ENCODE measurements around the gene FSHR. TPM values are rescaled to one million over a fixed set of nuclear protein-coding genes. Genes with fewer than 3 reads are reported as not detected.

FSHR gene
- total RNA-seq, 2 donors from 2014 or later = not detected

DNA sequence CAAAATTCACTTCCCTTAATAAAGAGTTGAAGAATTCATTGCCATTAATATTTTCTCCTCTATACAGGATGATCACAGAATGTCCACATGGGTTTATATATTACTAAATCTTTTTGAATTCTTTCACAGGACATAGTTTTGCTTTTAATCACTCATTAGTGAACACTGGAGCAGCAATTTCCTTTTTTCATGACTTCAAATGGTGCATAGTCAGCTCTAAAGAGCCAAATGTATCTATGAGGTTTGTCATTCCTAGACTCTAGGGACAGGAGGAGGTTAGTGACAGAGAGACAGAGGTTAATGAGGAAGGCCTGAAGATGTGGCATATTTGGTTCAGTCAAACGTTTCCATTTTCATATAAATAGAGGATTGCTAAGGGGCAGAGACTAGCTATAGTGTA, 111.8 kb downstream of the FSHR start:
- no peak for DNase-seq
- no peak for ATAC-seq
- intact Hi-C loops (cut with DNase I, micrococcal nuclease) = no loop called here

DNA sequence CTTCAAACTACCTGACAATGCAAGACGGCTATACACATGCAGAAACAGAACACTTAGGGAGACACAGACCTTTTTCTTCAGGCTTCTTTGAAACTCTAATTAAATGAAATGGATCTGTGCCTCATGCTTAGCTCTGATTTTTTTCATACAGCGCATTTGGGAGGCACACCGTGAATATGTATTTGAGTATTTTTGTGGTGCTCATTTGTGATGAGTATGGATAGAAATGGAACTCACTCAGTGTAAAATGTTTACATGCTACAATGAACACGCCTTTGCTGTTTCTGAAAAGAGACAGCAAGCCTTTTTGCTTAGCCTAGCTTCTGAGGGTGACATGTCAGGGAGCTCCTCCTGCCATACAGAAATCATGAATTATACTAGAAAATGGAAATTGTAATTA, 113.3 kb downstream of the FSHR start:
- ATAC-seq (no peak), DNase-seq (no peak)

DNA sequence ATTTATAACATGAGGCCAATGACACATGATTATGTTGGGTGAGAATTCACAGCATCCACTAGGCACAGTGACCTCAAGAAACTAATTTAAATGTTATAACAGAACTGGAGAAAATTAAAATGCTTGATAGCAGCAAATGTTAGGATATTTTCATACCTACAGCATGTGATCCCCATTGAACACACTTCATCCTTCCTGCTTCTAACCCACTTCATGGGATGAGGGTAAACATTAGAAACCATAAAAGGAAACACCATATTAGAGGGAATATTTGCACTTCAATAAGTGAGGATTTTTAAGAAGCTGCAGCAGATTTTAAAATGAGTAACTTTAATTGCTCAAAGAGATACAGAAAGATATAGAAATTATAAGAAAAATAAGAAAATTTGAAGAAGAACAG, 117.1 kb downstream of the FSHR start:
- no peak for DNase-seq
- intact Hi-C loops (cut with DNase I, micrococcal nuclease) = no loop called here
- no peak for ATAC-seq

More for the DNA sequence above, 113.3 kb downstream of the FSHR start:
- intact Hi-C loops (cut with DNase I, micrococcal nuclease) = no loop called here

DNA sequence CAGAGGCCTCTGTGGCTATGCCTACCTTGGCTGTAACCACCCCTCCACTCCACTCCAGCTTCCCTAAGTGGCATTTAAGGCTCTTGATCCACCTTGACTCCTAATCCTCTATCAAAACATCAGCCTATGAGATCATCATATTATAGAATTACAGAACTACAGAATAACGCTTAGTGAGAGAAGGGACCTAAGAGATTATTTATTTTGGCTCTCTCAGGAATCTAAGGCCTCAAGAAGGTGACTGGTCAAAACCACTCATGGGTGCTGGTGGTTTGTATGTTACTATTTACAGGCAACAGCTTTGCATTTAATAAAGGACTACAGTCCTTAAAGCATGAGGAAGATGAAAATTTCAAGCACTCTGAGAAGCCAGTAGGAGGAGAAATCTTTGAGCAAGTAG, 118.8 kb downstream of the FSHR start:
- ATAC-seq = no peak
- intact Hi-C loops (cut with DNase I, micrococcal nuclease) = no loop called here
- DNase-seq = no peak

DNA sequence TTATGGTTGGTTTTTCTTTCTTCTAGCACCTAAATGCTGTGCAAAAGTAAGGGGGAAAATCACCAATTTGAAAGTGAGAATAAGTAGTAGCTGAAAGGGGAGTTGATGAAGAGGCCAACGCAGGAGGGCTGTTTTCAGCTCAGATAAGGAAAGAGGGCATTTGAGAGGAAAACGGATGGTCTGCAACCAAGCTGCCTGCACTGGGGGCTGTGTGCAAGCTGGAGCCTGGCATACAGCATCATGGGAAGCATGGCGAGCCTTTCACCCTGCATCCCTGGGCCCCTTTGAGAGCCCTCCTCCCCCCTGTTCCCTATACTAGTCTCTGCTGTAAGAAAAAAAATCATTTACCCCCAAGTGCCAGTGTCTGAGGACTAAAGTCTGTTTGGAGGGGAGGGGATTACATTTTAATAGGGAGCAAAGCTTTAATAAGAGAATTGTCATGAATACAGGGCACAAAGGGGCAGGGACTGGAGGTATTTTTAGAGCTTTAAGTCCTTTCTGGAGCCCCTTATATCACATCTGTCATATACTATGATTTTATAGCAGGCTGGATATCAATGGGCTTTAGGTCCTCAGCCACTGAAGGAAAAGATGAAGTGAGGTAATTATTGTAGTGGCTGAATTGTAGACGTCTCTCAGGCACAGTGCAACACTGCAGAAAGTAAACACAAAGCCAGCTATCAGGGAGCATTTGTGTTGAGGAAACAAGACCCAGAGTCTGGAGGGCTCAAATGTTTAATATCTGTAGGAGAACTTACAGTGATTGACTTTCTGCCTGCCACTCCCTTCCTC, 120.7 kb downstream of the FSHR start:
- DNase-seq (no peak), ATAC-seq (no peak)
- intact Hi-C loops (cut with DNase I, micrococcal nuclease) = no loop called here

DNA sequence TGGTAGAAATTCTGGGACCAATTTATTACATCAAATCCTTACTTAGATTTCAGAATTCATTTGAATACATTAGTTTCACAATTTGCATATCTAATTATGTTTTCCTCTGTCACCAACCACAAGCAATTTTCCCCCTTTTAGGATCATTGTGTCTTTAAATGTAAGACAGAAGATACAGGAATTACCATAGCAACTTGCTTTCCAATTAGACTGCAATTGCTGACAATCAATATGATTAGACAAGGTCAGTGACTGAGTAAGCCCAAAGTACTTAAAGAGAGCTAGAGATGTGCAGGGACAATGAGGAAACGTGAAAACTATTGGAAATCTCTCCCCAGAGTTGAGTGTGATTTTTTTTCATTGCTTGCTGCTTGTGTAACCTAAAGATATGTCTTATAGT, 121.4 kb downstream of the FSHR start:
- ATAC-seq = no peak
- intact Hi-C loops (cut with DNase I, micrococcal nuclease) = no loop called here
- DNase-seq = no peak

DNA sequence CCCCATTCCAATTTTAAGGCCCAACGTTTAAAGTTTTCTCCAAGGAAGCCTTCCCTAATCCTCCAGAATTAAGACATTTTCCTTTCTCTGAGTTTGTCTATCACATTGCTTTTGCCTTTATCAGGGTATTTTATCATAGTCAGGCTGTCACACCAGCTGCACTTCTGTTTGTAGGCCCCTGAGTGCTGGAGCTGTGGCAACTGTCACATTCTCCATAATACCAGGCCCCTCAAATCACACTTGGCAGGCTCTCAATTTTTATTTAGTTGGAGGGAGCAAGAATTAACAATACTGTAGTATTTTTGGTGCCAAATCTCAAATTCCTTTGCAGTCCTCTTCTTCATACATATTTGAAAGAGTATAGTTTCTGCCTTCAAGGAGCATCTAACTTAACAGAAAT, 122.2 kb downstream of the FSHR start:
- intact Hi-C loops (cut with DNase I, micrococcal nuclease) = no loop called here
- DNase-seq (no peak), ATAC-seq (no peak)

DNA sequence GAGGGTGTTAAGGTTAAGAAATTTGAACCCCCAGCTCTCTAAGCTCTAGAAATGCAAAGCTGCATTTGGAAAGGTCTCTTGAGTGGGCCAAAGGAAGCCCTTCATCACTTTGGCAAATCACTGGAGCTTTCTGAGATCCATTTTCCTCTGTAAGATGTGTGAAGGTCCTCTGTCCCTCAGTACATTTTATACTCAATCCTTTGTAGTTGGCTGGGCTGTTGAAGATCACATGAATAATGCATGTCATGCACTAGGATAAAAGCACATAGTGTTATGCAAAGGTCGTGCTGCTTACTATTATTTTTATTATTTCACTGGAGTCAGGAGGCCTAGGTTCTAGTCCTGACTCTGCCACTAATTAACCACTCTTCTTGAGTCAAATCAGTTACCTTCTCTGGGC, 124.9 kb downstream of the FSHR start:
- intact Hi-C loops (cut with DNase I, micrococcal nuclease) = no loop called here
- ATAC-seq (no peak), DNase-seq (no peak)

DNA sequence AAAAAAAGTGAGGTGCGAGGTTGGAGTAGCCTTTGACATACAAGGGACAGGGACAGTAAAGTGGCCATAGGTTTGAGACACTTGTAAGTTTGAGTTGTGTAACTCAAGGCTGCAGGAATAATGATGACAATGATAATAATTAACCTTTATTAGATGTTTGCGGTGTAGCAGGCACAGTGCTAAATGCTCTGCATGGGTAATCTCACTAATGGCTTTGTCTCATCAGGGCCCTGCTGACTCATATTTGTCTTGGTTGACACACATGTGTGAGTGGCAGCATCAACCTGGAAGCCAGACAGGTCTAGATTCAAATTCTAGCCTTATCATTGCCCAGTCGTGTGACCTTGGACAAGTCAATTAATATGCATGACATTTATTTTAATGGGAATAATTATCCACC, 126.2 kb downstream of the FSHR start:
- ATAC-seq (no peak), DNase-seq (no peak)
- intact Hi-C loops (cut with DNase I, micrococcal nuclease) = no loop called here

DNA sequence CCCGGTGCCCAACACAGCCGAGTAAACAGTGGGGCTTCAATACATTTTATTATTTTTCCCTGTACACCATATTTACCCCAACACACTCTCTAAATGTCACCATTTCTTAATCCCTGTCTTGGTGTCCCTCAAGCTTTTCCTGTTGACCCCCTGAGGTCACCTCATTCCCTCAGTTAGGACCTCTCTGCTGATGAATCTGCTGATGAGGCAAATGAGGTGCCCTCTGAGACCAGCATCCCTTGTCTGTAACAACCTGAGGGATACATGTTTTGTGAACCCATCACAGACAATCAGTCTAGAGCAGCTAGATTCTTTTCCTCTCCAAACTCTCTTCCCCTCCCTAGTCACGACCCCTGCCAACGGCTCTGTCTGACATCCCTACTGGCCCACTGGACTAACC, 127.6 kb downstream of the FSHR start:
- ATAC-seq (no peak), DNase-seq (no peak)
- intact Hi-C loops (cut with DNase I, micrococcal nuclease) = no loop called here

DNA sequence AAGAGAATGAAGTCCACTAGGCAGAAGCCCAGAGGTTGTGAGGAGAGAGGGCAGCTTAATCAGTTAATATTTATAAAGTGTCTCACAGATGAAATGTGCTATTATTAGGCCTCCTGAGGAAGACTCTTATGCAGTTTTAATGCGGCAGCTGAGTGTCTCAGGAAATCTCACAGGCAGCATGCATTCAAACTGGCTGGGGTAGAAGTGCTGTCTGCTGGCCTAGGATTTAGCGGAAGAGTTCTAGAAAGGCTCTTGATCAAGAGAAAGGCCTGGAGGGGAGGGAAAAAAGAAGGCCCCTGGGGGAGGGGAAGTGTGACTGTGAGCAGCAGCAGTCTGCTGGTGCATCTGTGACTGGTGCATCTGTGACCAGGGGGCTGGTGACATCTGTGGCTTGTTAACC, 133.0 kb downstream of the FSHR start:
- ATAC-seq (no peak), DNase-seq (no peak)
- intact Hi-C loops (cut with DNase I, micrococcal nuclease) = no loop called here

DNA sequence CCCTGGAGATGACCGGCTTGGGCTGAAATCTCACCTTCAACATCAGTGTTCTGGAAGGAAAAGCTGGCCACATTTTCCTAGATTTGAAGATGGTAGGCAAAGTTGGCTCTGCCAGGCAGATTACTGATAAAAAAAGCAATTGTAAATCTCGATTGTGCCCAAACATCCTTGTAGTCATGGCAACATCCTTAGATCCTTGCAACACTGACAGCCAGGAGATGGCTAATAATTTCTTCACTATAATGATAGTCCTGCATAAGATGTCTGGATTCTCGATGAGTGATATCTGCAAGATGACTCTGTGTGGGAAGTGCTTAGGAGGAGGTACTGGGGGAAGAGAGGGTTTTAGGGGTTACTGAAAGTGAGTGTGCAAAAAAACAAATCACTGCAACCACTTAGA, 149.1 kb downstream of the FSHR start:
- intact Hi-C loops (cut with DNase I, micrococcal nuclease) = no loop called here
- no peak for DNase-seq
- no peak for ATAC-seq

DNA sequence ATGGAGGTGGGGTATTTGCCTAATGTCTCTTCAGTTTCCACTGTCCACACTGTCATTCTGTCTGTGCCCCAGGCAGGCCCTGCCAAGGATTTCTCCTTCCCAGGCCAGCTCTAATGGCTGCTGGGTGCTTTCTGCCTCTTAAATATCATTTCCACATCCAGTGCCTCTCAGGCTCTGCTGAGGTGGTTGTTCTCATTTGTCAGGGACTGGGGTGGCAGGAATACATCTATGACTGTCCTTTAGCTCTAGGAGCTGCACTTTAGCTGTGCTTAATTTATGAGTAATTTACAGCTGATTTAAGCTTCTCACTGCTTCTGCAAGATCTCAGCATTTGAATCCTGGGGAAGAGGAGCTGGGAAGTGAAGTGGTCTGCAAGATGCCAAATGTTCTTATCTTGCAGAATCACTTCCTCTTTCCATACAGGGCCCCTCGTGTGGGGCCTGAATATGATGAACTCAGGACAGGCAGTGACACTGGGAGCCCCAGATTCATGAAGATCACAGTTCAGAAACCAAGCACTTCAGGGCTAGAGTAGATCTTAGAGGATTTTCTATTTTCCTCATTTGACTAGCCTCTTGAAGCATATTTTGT, 150.2 kb downstream of the FSHR start:
- no peak for DNase-seq
- no peak for ATAC-seq
- intact Hi-C loops (cut with DNase I, micrococcal nuclease) = loop anchor here in 1 of 2 donors (5.0 kb wide), 1 partner anchor 1423 kb away; no protein-coding TSS in a partner anchor

DNA sequence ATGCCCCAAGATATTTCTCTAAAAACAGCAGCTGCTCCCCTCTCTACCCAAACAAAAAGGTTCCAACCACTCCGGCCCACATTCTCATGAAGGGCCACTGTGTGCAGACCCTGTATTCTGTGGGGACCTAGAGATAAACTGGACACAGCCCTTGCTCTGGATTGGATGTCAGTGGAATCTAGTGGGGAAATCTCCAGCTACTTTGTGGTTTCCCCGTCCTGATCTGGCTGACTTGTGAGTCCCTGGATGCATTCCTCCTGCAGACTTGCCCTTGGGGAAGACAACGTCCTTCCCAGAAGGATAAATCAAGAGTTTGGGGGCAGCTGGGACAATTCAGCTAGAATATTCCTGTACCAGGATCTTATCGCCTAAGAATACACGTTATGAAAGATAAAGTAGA, 151.1 kb downstream of the FSHR start:
- DNase-seq (no peak), ATAC-seq (no peak)
- intact Hi-C loops (cut with DNase I, micrococcal nuclease) = loop anchor here in 1 of 2 donors (5.0 kb wide), 1 partner anchor 1424 kb away; no protein-coding TSS in a partner anchor

DNA sequence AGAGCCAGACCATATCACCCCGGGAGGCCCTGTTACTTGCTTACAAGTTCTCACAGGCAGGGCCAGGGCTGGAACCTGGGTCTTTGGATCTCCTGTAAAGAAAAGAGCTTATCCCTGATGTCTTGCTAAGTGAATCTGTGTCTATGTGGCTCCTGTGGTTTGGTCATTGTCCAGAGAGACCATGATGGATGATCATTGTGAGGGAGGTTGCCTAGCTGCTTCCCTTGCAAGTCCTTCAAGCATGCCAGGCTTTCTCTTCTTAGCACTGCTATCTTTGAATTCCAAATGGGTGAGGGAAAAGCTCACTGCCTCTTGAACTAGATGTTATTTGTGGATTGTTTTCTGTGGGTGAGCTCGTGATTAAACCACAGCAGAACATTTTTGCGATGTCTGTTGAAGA, 151.6 kb downstream of the FSHR start:
- ATAC-seq (no peak), DNase-seq (no peak)
- intact Hi-C loops (cut with DNase I, micrococcal nuclease) = loop anchor here in 1 of 2 donors (5.0 kb wide), 1 partner anchor 1425 kb away; no protein-coding TSS in a partner anchor

DNA sequence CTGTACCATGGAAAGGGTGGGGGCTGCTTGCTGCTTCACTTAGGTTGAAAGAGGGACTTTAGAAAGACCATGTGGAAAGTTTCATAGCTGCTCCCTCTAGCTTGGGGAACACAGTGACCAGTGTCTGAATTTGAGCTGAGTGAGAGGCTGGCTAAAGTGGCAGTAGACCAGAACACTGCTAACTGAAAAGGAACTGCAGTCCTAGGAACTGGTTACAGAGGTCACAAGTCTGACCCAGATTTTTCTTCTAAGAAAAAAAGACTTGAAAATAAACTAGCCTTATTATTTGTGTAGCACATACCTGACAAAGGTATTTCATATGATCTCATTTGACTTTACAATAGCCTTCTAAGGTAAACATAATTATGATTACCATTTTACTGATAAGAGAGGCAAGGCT, 153.6 kb downstream of the FSHR start:
- no peak for ATAC-seq
- no peak for DNase-seq
- intact Hi-C loops (cut with DNase I, micrococcal nuclease) = loop anchor here in 1 of 2 donors (5.0 kb wide), 1 partner anchor 1427 kb away; no protein-coding TSS in a partner anchor

DNA sequence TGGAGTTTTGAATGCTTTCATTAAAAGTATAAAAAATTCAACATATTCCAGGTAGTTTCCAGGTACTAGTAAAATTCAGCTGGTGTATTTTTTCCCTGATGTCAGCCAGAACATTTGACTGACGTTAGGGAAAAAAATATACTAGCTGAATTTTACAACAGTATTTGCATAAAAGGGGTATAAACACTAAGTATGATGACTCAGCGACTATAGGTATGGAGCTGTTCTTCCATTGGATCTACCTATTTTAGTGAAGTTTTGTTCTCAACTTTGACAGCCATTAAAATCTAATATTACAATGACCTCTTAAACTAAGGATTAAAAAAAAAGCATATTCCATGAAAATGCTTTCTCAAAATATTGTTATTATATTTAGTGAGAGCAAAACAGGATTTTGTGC, 155.9 kb downstream of the FSHR start:
- no peak for ATAC-seq
- intact Hi-C loops (cut with DNase I, micrococcal nuclease) = no loop called here
- no peak for DNase-seq

DNA sequence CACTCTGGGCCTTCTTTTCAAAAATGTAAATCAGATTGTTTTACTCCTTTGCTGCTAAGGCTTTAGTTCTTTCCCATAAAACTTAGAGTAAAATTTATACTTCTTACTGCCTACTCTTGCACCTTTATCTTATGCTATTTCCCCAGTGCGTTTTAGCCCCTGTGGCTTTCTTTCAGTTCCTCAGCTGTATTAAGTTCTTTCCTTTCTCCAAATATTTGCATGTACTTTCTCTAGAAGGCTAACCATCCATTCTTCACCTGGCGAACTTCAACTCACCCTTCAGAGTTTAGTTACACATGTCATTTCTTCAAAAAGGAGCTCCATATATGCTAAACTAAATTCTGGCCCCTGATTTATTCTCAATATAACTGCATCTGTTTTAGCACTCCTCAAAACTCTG, 160.7 kb downstream of the FSHR start:
- no peak for ATAC-seq
- DNase-seq = no peak
- intact Hi-C loops (cut with DNase I, micrococcal nuclease) = no loop called here

DNA sequence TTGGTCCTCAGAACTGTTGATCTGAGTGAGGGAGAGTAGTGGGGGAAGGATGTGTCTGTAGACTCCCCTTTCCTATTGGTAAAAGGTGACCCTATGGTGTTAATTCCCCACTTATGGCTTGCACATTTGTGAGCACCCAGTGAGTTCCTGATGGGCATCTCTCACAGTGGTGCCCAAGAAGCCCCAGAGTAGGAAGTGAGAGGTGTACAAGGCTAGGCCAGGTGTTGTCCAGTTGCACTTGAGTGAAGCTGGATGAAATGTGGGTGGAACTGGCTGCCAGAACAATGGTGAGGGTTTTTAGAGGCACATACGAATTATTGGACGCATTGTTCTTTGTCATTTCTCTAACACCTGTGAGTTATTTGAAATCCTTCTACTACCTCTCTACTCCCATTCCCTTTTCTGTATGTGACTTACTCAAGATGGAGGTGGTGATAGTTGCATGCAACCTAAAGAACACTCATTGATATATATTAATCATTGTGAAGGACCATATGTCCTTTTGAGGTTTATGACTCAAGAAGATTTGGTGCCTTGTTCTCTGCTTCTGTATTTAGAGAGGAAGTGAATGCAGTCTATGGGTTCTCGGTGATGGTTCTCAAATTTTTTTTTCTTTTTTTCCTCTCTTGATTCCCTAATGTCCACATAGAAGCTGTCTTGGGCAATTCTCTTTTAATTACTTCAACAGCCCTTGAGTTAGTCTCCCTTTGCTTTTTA, 162.7 kb downstream of the FSHR start:
- ATAC-seq = no peak
- no peak for DNase-seq

DNA sequence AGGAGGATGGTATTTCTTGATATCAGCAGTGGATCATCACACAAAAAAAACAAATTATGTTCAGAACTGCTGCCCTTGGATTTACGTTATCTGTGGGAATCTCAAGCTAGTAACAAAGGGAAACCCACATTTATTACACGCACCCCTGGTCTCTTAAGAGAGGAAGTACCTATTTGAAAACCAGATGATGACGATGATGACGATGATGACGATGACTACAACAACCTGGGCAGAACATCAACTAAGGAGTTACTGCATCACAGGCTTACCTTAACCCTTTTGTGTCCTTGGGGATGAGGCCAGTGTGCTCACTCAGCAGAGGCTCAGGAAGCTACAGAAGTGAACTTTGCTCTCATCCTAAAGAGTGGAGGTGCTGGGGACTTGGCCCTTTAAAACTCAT, 169.4 kb downstream of the FSHR start:
- DNase-seq (no peak), ATAC-seq (no peak)
- intact Hi-C loops (cut with DNase I, micrococcal nuclease) = no loop called here

More for the DNA sequence above, 162.7 kb downstream of the FSHR start:
- intact Hi-C loops (cut with DNase I, micrococcal nuclease) = no loop called here

Measured in left colon (tissue), 2 donors.